Duodenal mucosa (tissue), 2 donors: Measurements from ENCODE around the gene ZRANB2.

Experiments
- H3K27ac ChIP-seq: one replicate; pipeline ENCODE4 v1.7.0; 2013; ENCODE audit warnings: low read depth, low read length
- H3K27me3 ChIP-seq, 2 donors: one replicate each; pipeline ENCODE4 v1.7.0; 2013; ENCODE audit warnings: low read length in 2 of 2, control low read depth in 1 of 2; ENCODE audit not compliant: insufficient read depth in 2 of 2, control insufficient read depth in 1 of 2
- H3K36me3 ChIP-seq, 2 donors: one replicate each; pipeline ENCODE4 v1.7.0; 2013; ENCODE audit warnings: low read length in 2 of 2, control low read depth in 1 of 2; ENCODE audit not compliant: insufficient read depth in 2 of 2, control insufficient read depth in 1 of 2
- H3K4me1 ChIP-seq, 2 donors: one replicate each; pipeline ENCODE4 v1.7.0; 2013; ENCODE audit warnings: low read length in 2 of 2, control low read depth in 1 of 2; ENCODE audit not compliant: insufficient read depth in 2 of 2, control insufficient read depth in 1 of 2
- H3K4me3 ChIP-seq, 2 donors: one replicate each; pipeline ENCODE4 v1.7.0; 2013; ENCODE audit warnings: low read length in 2 of 2, low read depth in 1 of 2
- H3K9ac ChIP-seq, 2 donors: one replicate each; pipeline ENCODE4 v1.7.0; 2013; ENCODE audit warnings: low read length in 2 of 2, low read depth in 1 of 2
- H3K9me3 ChIP-seq, 2 donors: one replicate each; pipeline ENCODE4 v1.7.0; 2013; ENCODE audit warnings: low read length in 2 of 2, control low read depth in 1 of 2; ENCODE audit not compliant: control insufficient read depth in 1 of 2

Gene ZRANB2

DNA sequence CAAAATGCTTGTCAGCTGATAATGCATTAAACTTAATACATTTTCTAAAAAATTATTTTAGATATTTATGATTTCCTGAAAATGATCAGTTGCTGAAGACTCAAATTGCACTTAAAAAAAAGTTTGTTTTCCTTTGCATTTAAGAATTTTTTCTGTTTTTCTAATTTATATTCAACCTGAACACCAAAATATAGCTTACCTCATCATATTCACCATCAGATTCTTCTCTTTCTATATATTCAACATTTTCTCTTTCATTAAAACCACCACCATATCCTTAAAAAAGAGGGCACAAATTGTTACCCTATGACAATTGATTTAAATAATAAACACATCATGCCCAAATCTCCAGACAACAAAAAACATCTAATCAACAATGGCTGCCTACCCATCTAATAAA, 8.6 kb downstream of the ZRANB2 start:
- H3K27me3 ChIP-seq, result no peaks in the 10 kb centered on the region
- peaks cover 50 to 88% of the 10 kb centered on the region in 2 donors for H3K36me3 ChIP-seq
- no peaks in the 10 kb centered on the region for H3K4me1 ChIP-seq
- H3K9ac ChIP-seq, result no peak overlapping the region
- no peak overlapping the region for H3K27ac ChIP-seq
- H3K4me3 ChIP-seq, result no peak overlapping the region
- H3K9me3 ChIP-seq, result no peaks in the 10 kb centered on the region

DNA sequence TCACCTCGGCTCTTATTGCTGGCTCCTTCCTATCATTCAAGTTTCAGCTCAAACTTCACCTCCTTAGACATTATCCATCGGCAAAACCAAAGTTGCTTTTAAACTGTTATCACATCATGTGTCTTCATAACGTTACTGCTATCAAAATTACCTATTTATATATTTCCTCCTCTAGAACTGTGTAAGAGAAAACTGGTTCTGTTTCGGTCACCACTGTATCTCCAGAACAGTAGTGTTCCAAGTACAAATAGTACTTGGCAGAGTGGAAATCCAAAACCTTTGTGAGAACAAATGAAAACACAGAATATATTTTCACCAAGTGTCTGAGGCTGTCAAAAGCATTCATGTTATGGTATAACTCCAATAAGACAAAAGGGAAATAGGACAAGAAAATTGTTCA, 9.1 kb downstream of the ZRANB2 start:
- no peaks in the 10 kb centered on the region for H3K27me3 ChIP-seq
- no peaks in the 10 kb centered on the region for H3K9me3 ChIP-seq
- H3K27ac ChIP-seq, result no peak overlapping the region
- H3K4me3 ChIP-seq, result no peak overlapping the region
- H3K36me3 ChIP-seq, result peaks cover 51 to 86% of the 10 kb centered on the region in 2 donors
- no peak overlapping the region for H3K9ac ChIP-seq
- no peaks in the 10 kb centered on the region for H3K4me1 ChIP-seq

GRCh38 chr1:71068325-71069240, 12.3 kb downstream of the ZRANB2 start:
- Histone ChIP-seq H3K27me3 (no peaks in the 10 kb centered on the region), H3K4me3 (no peak overlapping the region), H3K9ac (no peak overlapping the region), H3K9me3 (no peaks in the 10 kb centered on the region), H3K4me1 (no peaks in the 10 kb centered on the region), H3K36me3 (peaks cover 48 to 86% of the 10 kb centered on the region in 2 donors), H3K27ac (no peak overlapping the region)

GRCh38 chr1:71054791-71055190, 26.0 kb downstream of the ZRANB2 start:
- no peak overlapping the region for H3K4me3 ChIP-seq
- H3K4me1 ChIP-seq, result no peaks in the 10 kb centered on the region
- no peaks in the 10 kb centered on the region for H3K9me3 ChIP-seq
- H3K36me3 ChIP-seq, result peaks cover 6 to 13% of the 10 kb centered on the region in 2 donors
- peaks cover 0 to 2% of the 10 kb centered on the region in 2 donors for H3K27me3 ChIP-seq
- H3K9ac ChIP-seq, result no peak overlapping the region
- no peak overlapping the region for H3K27ac ChIP-seq

GRCh38 chr1:71054281-71054731, 26.5 kb downstream of the ZRANB2 start:
- Histone ChIP-seq H3K9ac (no peak overlapping the region), H3K4me1 (no peaks in the 10 kb centered on the region), H3K4me3 (no peak overlapping the region), H3K27me3 (peaks cover 0 to 3% of the 10 kb centered on the region in 2 donors), H3K9me3 (no peaks in the 10 kb centered on the region), H3K36me3 (peaks cover 4 to 11% of the 10 kb centered on the region in 2 donors), H3K27ac (no peak overlapping the region)

DNA sequence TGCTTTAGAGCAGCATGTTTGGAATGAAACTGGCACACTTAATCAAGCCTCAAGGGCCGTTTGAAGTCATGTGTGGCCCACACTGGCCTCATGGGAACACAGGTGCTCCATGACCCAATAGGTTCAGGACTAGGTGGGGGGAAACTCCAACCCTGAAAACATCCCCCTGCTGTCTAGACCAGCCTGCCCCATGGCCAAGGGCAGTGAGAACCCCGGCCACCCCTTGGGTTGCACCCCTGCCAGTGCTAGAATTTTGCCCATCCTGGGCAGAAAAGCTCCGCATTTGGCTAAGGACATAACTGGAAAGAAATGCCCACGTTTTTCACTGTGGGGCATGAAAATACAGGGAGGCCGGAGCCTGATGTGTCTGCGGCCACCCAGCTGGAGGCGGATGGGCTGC, 27.1 kb downstream of the ZRANB2 start:
- Histone ChIP-seq H3K36me3 (peaks cover 0 to 6% of the 10 kb centered on the region in 2 donors), H3K27me3 (peaks cover 4 to 9% of the 10 kb centered on the region in 2 donors), H3K9me3 (no peaks in the 10 kb centered on the region)

GRCh38 chr1:71053146-71053545, 27.7 kb downstream of the ZRANB2 start:
- Histone ChIP-seq H3K4me1 (no peaks in the 10 kb centered on the region), H3K4me3 (no peak overlapping the region), H3K36me3 (peaks cover 0 to 4% of the 10 kb centered on the region in 2 donors), H3K27ac (no peak overlapping the region), H3K9ac (no peak overlapping the region), H3K9me3 (no peaks in the 10 kb centered on the region), H3K27me3 (peaks cover 4 to 15% of the 10 kb centered on the region in 2 donors)

More for the DNA sequence above, 27.1 kb downstream of the ZRANB2 start:
- Histone ChIP-seq H3K4me1 (no peaks in the 10 kb centered on the region), H3K9ac (no peak overlapping the region), H3K27ac (no peak overlapping the region), H3K4me3 (no peak overlapping the region)

- Histone ChIP-seq H3K4me3 (no peak overlapping the region), H3K4me1 (peaks cover 5 to 17% of the 10 kb centered on the region in 2 donors), H3K27me3 (peaks cover 30 to 38% of the 10 kb centered on the region in 2 donors)
Measured at GRCh38 chr1:71049951-71050598, 30.8 kb downstream of the ZRANB2 start.

GRCh38 chr1:71047635-71048607, 32.9 kb downstream of the ZRANB2 start, which contains the start of gene PTGER3:
Gene PTGER3 (minus strand): TSS chr1:71047816. CDS start chr1:71047577, 239 bp downstream.
- Histone ChIP-seq H3K27ac (no peak within 1 kb of the TSS), H3K9me3 (no peaks in the 10 kb centered on the region), H3K4me1 (peaks cover 5 to 17% of the 10 kb centered on the region in 2 donors), H3K9ac (no peak within 1 kb of the TSS), H3K4me3 (peak within 1 kb of the TSS; percentile 54 to 64), H3K36me3 (no peaks in the 10 kb centered on the region), H3K27me3 (peaks cover 30 to 38% of the 10 kb centered on the region in 2 donors)

More at GRCh38 chr1:71049951-71050598, 30.8 kb downstream of the ZRANB2 start:
- no peak overlapping the region for H3K9ac ChIP-seq
- no peaks in the 10 kb centered on the region for H3K9me3 ChIP-seq
- H3K36me3 ChIP-seq, result no peaks in the 10 kb centered on the region
- H3K27ac ChIP-seq, result no peak overlapping the region
